DMS79 (cell line): Measurements from ENCODE around the gene ENDOD1.
"Not testable (repeated sequence)": the region's sequence is repeated elsewhere in the genome, so short reads cannot be mapped to it uniquely, and the experiment has no call there.

Source experiments
- DNase-seq: peaks from one replicate; lab custom pipeline; 2025; lab: John Stamatoyannopoulos, UW

Gene ENDOD1

GRCh38 chr11:95089620-95090542 lies at the start of gene ENDOD1:
Gene ENDOD1 (plus strand): TSS chr11:95089846. CDS start chr11:95089928, 82 bp downstream.
- peak; percentile 61 for DNase-seq

GRCh38 chr11:95042239-95042638 lies 47.4 kb upstream of the ENDOD1 start:
- no peak for DNase-seq

- no peak for DNase-seq
Observed at GRCh38 chr11:95042906-95043305, 46.7 kb upstream of the ENDOD1 start.

GRCh38 chr11:95044010-95044409 lies 45.6 kb upstream of the ENDOD1 start:
- no peak for DNase-seq

- DNase-seq, result no peak
Observed at GRCh38 chr11:95045812-95046211, 43.8 kb upstream of the ENDOD1 start.

- not testable (repeated sequence) for DNase-seq
Observed at GRCh38 chr11:95049122-95049521, 40.5 kb upstream of the ENDOD1 start, which contains the start of gene KDM4F. Gene KDM4F (plus strand): TSS chr11:95049422.

GRCh38 chr11:95050595-95051202 lies 38.9 kb upstream of the ENDOD1 start:
- no peak for DNase-seq

- DNase-seq, result no peak
Observed at GRCh38 chr11:95054356-95054755, 35.3 kb upstream of the ENDOD1 start.

GRCh38 chr11:95055283-95055897 lies 34.3 kb upstream of the ENDOD1 start:
- DNase-seq, result no peak

- no peak for DNase-seq
Observed at GRCh38 chr11:95057959-95058358, 31.7 kb upstream of the ENDOD1 start.

GRCh38 chr11:95058621-95059020 lies 31.0 kb upstream of the ENDOD1 start:
- no peak for DNase-seq

- no peak for DNase-seq
Observed at GRCh38 chr11:95059046-95059445, 30.6 kb upstream of the ENDOD1 start.

- DNase-seq, result peak; percentile 96
Observed at GRCh38 chr11:95065336-95065735, 24.3 kb upstream of the ENDOD1 start.

- DNase-seq, result peak; percentile 82
Observed at GRCh38 chr11:95066716-95067038, 23.0 kb upstream of the ENDOD1 start, which contains the start of gene SRSF8. Gene SRSF8 (plus strand): TSS chr11:95066919. CDS start chr11:95067227, 308 bp downstream.

- DNase-seq, result peak; percentile 82
Observed at GRCh38 chr11:95067039-95067840, 22.4 kb upstream of the ENDOD1 start.

GRCh38 chr11:95067841-95068219 lies 21.8 kb upstream of the ENDOD1 start:
- DNase-seq, result peak; percentile 48

- DNase-seq, result peak; percentile 96
Observed at GRCh38 chr11:95068549-95068948, 21.1 kb upstream of the ENDOD1 start.

- DNase-seq, result no peak
Observed at GRCh38 chr11:95070471-95070870, 19.2 kb upstream of the ENDOD1 start.

GRCh38 chr11:95072948-95073347 lies 16.7 kb upstream of the ENDOD1 start:
- no peak for DNase-seq

- DNase-seq, result peak; percentile 79
Observed at GRCh38 chr11:95074792-95075563, 14.7 kb upstream of the ENDOD1 start.

- DNase-seq, result peak; percentile 95
Observed at GRCh38 chr11:95076416-95076815, 13.2 kb upstream of the ENDOD1 start.
